Ishikawa (cell line): Measurements from ENCODE around the gene SUFU.

Experiments
- CREB1 ChIP-seq: IDR thresholded peaks from 2 replicates; pipeline ENCODE4 v1.6.1; 2012; ENCODE audit warnings: low read depth
- RAD21 ChIP-seq: IDR thresholded peaks from 2 replicates; pipeline ENCODE4 v1.6.1; 2012; ENCODE audit warnings: low read depth
- REST ChIP-seq: IDR thresholded peaks from 2 replicates; pipeline ENCODE4 v1.6.1; 2012; ENCODE audit warnings: low read depth, mild to moderate bottlenecking
- TCF12 ChIP-seq: IDR thresholded peaks from 2 replicates; pipeline ENCODE4 v1.6.1; 2012; ENCODE audit warnings: low read depth
- ZBTB7A ChIP-seq: IDR thresholded peaks from 2 replicates; pipeline ENCODE4 v1.6.1; 2012; ENCODE audit warnings: low read depth

- no peak for TF ChIP-seq TCF12
- no peak for TF ChIP-seq ZBTB7A
- no peak for TF ChIP-seq REST
- no peak for TF ChIP-seq CREB1
- TF ChIP-seq RAD21: no peak
These were observed 21.0 kb downstream of the SUFU start for GRCh38 chr10:102524746-102525145.
